Thoracic aorta (tissue), 2 donors: ENCODE measurements around the gene INSYN1. TPM values are rescaled to one million over a fixed set of nuclear protein-coding genes. Genes with fewer than 3 reads are reported as not detected.
"Not testable (repeated sequence)": the region's sequence is repeated elsewhere in the genome, so short reads cannot be mapped to it uniquely, and the experiment has no call there.

Experiments
- ATAC-seq: fragments of 150-250 bp; one replicate; pipeline ENCODE4 v1.8.0; 2017; ENCODE audit warnings: low read depth; ENCODE audit not compliant: insufficient number of reproducible peaks, low FRiP score
- DNase-seq: peaks from one replicate; pipeline ENCODE4 v3.0.0-alpha.2; 2020; ENCODE audit warnings: low spot score
- H3K27ac ChIP-seq, 2 donors: fragments of 200-600 bp; sonication (generic); 1 replicate in 1 of 2; 2 replicates in 1 of 2; pipeline ENCODE4 v1.5.1; 2016; ENCODE audit warnings: mild to moderate bottlenecking in 2 of 2, moderate library complexity in 2 of 2
- H3K27me3 ChIP-seq: fragments of 200-600 bp; sonication (generic); replicated peaks from 2 replicates; pipeline ENCODE4 v1.6.0; 2016; ENCODE audit warnings: mild to moderate bottlenecking; ENCODE audit not compliant: insufficient read depth
- H3K36me3 ChIP-seq: fragments of 200-600 bp; sonication (generic); one replicate; pipeline ENCODE4 v1.5.1; 2016
- H3K4me1 ChIP-seq, 2 donors: fragments of 200-600 bp; sonication (generic); 1 replicate in 1 of 2; 2 replicates in 1 of 2; pipeline versions ENCODE4 v1.5.1 to v1.6.0; 2016; ENCODE audit warnings: low read depth in 2 of 2, mild to moderate bottlenecking in 1 of 2; ENCODE audit not compliant: control insufficient read depth in 1 of 2
- H3K4me3 ChIP-seq: fragments of 200-600 bp; sonication (generic); 2 replicates; pipeline ENCODE4 v1.5.1; 2016; ENCODE audit warnings: mild to moderate bottlenecking
- H3K9me3 ChIP-seq: fragments of 200-600 bp; sonication (generic); 2 replicates; pipeline ENCODE4 v1.5.1; 2016
- total RNA-seq, 2 donors: library from RNA; depleted of rRNA; stranded (reverse); fragments of >200 nt; gene quantifications; one replicate each; pipeline versions ENCODE4 v1.1.0 to v1.2.3, GENCODE V29; 2016
- TF ChIP-seq, protein P1 (sequence below): fragments of 200-600 bp; sonication (generic); IDR thresholded peaks from one replicate; pipeline ENCODE4 v1.5.1; 2019; ENCODE audit warnings: antibody characterized with exemption

Gene INSYN1
- total RNA-seq, 2 donors from 2014 or later, result 10.6 to 15.2 TPM

DNA sequence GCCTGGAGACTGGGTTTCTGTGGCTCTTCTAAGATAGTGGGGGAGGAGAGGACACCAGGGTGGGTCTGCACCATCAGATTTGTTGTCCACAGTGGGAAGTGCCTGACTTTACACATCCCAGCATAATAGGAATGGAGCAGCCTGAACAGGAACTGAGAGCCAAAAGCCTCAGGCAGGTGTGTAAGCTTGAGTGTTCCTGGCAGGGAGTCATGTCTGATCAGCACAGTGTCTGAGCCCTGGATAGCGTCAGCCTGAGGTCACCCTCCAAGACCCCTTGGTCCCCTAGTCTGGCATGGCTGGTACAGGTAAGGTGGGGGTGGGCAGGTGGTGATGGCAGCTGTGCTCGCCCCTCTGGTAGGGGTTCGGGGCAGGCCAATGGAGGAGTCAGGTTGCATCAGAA, 20.2 kb downstream of the INSYN1 start:
- Histone ChIP-seq H3K27me3 (no peaks in the 10 kb centered on the region), H3K9me3 (no peaks in the 10 kb centered on the region), H3K27ac (no peak overlapping the region), H3K4me3 (no peak overlapping the region), H3K36me3 (no peaks in the 10 kb centered on the region), H3K4me1 (no peaks in the 10 kb centered on the region)
- DNase-seq (no peak), ATAC-seq (no peak)
- TF ChIP-seq, protein P1, sequence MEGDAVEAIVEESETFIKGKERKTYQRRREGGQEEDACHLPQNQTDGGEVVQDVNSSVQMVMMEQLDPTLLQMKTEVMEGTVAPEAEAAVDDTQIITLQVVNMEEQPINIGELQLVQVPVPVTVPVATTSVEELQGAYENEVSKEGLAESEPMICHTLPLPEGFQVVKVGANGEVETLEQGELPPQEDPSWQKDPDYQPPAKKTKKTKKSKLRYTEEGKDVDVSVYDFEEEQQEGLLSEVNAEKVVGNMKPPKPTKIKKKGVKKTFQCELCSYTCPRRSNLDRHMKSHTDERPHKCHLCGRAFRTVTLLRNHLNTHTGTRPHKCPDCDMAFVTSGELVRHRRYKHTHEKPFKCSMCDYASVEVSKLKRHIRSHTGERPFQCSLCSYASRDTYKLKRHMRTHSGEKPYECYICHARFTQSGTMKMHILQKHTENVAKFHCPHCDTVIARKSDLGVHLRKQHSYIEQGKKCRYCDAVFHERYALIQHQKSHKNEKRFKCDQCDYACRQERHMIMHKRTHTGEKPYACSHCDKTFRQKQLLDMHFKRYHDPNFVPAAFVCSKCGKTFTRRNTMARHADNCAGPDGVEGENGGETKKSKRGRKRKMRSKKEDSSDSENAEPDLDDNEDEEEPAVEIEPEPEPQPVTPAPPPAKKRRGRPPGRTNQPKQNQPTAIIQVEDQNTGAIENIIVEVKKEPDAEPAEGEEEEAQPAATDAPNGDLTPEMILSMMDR, result no peak

DNA sequence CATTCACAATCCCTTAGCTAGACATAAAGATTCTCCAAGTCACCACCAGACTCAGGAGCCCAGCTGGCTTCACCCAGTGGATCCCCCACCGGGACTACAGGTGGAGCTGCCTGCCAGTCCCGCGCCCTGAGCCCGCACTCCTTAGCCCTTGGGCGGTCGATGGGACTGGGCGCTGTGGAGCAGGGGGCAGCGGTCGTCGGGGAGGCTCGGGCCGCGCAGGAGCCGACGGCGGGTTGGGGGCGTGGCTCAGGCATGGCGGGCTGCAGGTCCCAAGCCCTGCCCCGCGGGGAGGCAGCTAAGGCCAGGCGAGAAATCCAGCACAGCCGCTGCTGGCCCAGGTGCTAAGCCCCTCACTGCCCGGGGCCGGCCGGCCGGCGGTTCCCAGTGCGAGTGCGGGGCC, 21.1 kb downstream of the INSYN1 start:
- not testable (repeated sequence) for H3K4me1 ChIP-seq, H3K27me3 ChIP-seq, H3K27ac ChIP-seq, H3K36me3 ChIP-seq, ATAC-seq, DNase-seq, H3K4me3 ChIP-seq, H3K9me3 ChIP-seq

DNA sequence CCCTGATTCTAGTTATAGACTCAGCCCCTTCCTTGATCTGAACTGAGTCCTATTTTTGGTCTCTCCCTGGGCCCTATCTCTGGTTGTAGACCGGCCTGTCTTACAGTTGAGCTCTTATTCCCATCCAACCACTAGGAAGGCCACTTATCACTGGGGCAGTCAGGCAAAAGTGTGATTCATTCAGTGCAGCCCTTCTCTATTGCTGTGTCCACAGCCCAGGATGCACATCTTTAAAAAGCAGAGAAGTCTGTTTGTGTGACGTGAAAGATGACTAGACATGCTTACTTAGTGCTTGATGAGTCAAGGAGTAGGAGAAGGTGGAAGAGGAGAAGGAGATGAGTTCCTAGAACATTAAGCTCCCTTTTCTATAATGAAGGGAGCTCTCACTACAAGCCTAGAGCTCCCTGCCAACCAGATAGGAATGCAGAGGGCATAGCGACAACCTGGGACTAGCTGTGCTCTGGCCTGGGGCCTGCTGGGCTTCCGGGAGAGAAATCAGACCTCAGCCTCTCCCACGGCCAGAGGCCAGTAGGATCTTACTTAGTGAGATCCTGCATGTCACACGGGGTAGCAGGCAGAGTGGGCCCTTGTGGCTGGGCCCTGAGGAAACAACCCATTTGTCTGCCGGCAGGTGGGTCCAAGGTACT, 25.7 kb downstream of the INSYN1 start:
- no peaks in the 10 kb centered on the region for H3K36me3 ChIP-seq
- H3K9me3 ChIP-seq, result no peaks in the 10 kb centered on the region
- TF ChIP-seq, protein P1, result no peak
- ATAC-seq (no peak), DNase-seq (no peak)
- H3K27me3 ChIP-seq, result no peaks in the 10 kb centered on the region
- H3K4me1 ChIP-seq, result no peaks in the 10 kb centered on the region
- no peak overlapping the region for H3K27ac ChIP-seq
- H3K4me3 ChIP-seq, result no peak overlapping the region

DNA sequence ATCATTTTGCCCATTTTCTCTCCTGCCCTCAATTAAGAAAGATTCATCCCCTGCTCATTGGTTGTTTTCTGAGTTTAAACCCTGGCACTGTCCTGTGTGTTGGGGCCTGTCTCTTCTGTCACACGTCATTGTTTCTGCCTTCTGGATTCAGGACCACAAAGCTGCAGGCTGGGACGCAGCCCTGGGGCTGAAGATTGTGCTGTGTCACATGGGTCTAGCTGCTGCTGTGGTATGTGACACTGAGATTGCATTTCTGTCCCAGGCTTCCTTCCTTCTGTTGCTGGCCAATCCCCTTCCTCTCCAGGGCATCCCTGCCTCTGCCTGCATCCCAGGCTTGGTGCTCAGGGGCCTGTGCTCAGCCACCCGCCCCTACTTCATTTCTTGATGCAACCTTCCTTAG, 28.9 kb downstream of the INSYN1 start:
- H3K27ac ChIP-seq, result no peak overlapping the region
- H3K27me3 ChIP-seq, result no peaks in the 10 kb centered on the region
- H3K4me1 ChIP-seq, result no peaks in the 10 kb centered on the region
- no peak for DNase-seq
- H3K4me3 ChIP-seq, result no peak overlapping the region
- TF ChIP-seq, protein P1, result no peak
- H3K9me3 ChIP-seq, result no peaks in the 10 kb centered on the region
- no peaks in the 10 kb centered on the region for H3K36me3 ChIP-seq
- ATAC-seq, result no peak

DNA sequence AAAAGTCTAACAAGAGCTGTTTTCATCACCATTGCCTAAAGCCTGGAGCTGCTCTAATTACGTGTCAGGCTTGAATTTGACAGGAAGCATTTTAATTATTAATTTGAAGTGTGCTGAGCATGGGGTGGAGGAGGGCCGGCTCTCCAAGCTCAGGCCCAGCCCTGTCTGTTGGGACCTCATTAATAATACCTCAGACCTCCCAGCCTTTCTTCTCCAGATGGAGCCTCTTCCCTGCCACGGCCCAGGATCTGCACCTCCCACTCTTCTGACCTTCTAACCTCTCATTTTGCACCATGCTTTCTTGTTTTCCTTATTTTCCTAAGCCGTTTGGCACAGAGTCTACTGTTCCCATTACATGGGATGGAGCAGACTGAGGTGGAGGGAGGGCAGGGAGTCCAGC, 30.0 kb downstream of the INSYN1 start:
- DNase-seq (no peak), ATAC-seq (no peak)
- Histone ChIP-seq H3K27me3 (no peaks in the 10 kb centered on the region), H3K4me3 (no peak overlapping the region), H3K27ac (no peak overlapping the region), H3K36me3 (no peaks in the 10 kb centered on the region), H3K9me3 (no peaks in the 10 kb centered on the region), H3K4me1 (no peaks in the 10 kb centered on the region)
- TF ChIP-seq, protein P1, result no peak

DNA sequence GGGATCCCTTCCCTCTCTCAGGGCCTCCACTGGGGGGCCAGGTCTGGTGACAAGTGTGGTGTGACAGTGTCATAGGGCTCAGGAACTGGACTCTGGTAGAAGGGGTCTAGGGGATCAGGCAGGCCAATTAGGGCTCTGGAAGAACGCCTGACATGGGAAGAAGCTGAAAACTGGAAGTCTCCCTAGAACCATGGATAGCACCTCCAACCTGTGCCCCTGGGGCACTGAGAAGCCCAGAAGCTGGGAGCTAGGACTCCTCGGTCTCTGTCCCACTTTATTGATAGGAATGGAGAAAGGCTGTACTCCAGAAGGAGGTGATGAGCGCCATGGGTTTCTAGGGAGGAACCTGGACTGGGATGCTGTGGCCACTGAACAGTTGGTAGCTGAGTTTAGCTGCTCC, 30.7 kb downstream of the INSYN1 start:
- no peaks in the 10 kb centered on the region for H3K27me3 ChIP-seq
- H3K9me3 ChIP-seq, result no peaks in the 10 kb centered on the region
- no peak for DNase-seq
- no peak for ATAC-seq
- no peaks in the 10 kb centered on the region for H3K4me1 ChIP-seq
- no peak overlapping the region for H3K4me3 ChIP-seq
- no peaks in the 10 kb centered on the region for H3K36me3 ChIP-seq
- TF ChIP-seq, protein P1, result no peak
- no peak overlapping the region for H3K27ac ChIP-seq
